ENCODE measurements around the gene CYFIP2.
"Not testable (repeated sequence)": the region's sequence is repeated elsewhere in the genome, so short reads cannot be mapped to it uniquely, and the experiment has no call there.

CYFIP2 gene

GRCh38 chr5:157389103-157389502 lies 123.2 kb downstream of the CYFIP2 start:
- Histone ChIP-seq H3K27ac (ENCODE audit: low read length) (no peak overlapping the region), H3K36me3 (ENCODE audit: control insufficient read depth, insufficient read depth, low read length) (peaks cover 5% of the 10 kb centered on the region; the same call in 1 of the 2 replicates)

GRCh38 chr5:157390133-157390532 lies 124.2 kb downstream of the CYFIP2 start:
- no peak for DNase-seq (ENCODE audit: low read depth, low spot score)
- Histone ChIP-seq H3K27ac (ENCODE audit: low read length) (no peak overlapping the region), H3K9me3 (ENCODE audit: control insufficient read depth, insufficient read depth, low read length) (no peaks in the 10 kb centered on the region), H3K36me3 (ENCODE audit: control insufficient read depth, insufficient read depth, low read length) (peaks cover 5% of the 10 kb centered on the region; the same call in 1 of the 2 replicates), H3K4me1 (ENCODE audit: control insufficient read depth, insufficient read depth, low read length) (no peaks in the 10 kb centered on the region), H3K27me3 (ENCODE audit: control insufficient read depth, insufficient read depth, low read length) (no peaks in the 10 kb centered on the region), H3K4me3 (ENCODE audit: low read length) (no peak overlapping the region)
- no CpG with 5 or more reads among the region's 5 CpGs for WGBS (ENCODE audit: insufficient coverage, insufficient read length)

More at GRCh38 chr5:157389103-157389502, 123.2 kb downstream of the CYFIP2 start:
- DNase-seq (ENCODE audit: low read depth, low spot score): no peak
- no peaks in the 10 kb centered on the region for H3K9me3 ChIP-seq (ENCODE audit: control insufficient read depth, insufficient read depth, low read length)
- no peaks in the 10 kb centered on the region for H3K4me1 ChIP-seq (ENCODE audit: control insufficient read depth, insufficient read depth, low read length)
- H3K27me3 ChIP-seq (ENCODE audit: control insufficient read depth, insufficient read depth, low read length): no peaks in the 10 kb centered on the region
- whole genome bisulfite sequencing (ENCODE audit: insufficient coverage, insufficient read length): no CpG with 5 or more reads among the region's 17 CpGs
- no peak overlapping the region for H3K4me3 ChIP-seq (ENCODE audit: low read length)

GRCh38 chr5:157390551-157391297 lies 124.8 kb downstream of the CYFIP2 start:
- DNase-seq (ENCODE audit: low read depth, low spot score): no peak
- H3K4me3 ChIP-seq (ENCODE audit: low read length): no peak overlapping the region
- H3K27ac ChIP-seq (ENCODE audit: low read length): no peak overlapping the region
- no peaks in the 10 kb centered on the region for H3K27me3 ChIP-seq (ENCODE audit: control insufficient read depth, insufficient read depth, low read length)
- no peaks in the 10 kb centered on the region for H3K9me3 ChIP-seq (ENCODE audit: control insufficient read depth, insufficient read depth, low read length)
- peaks cover 5% of the 10 kb centered on the region; the same call in 1 of the 2 replicates for H3K36me3 ChIP-seq (ENCODE audit: control insufficient read depth, insufficient read depth, low read length)
- WGBS (ENCODE audit: insufficient coverage, insufficient read length): no CpG with 5 or more reads among the region's 15 CpGs
- H3K4me1 ChIP-seq (ENCODE audit: control insufficient read depth, insufficient read depth, low read length): no peaks in the 10 kb centered on the region

- no peaks in the 10 kb centered on the region for H3K36me3 ChIP-seq (ENCODE audit: control insufficient read depth, insufficient read depth, low read length)
- no peak overlapping the region for H3K4me3 ChIP-seq (ENCODE audit: low read length)
- H3K9me3 ChIP-seq (ENCODE audit: control insufficient read depth, insufficient read depth, low read length): no peaks in the 10 kb centered on the region
- no peaks in the 10 kb centered on the region for H3K4me1 ChIP-seq (ENCODE audit: control insufficient read depth, insufficient read depth, low read length)
- H3K27ac ChIP-seq (ENCODE audit: low read length): no peak overlapping the region
- H3K27me3 ChIP-seq (ENCODE audit: control insufficient read depth, insufficient read depth, low read length): no peaks in the 10 kb centered on the region
- DNase-seq (ENCODE audit: low read depth, low spot score): no peak
Measured at GRCh38 chr5:157398305-157398704, 132.4 kb downstream of the CYFIP2 start.

- no peaks in the 10 kb centered on the region for H3K36me3 ChIP-seq (ENCODE audit: control insufficient read depth, insufficient read depth, low read length)
- DNase-seq (ENCODE audit: low read depth, low spot score): no peak
- H3K27ac ChIP-seq (ENCODE audit: low read length): no peak overlapping the region
Measured at GRCh38 chr5:157400741-157401495, 135.0 kb downstream of the CYFIP2 start.

GRCh38 chr5:157415838-157416237 lies 149.9 kb downstream of the CYFIP2 start:
- no peak overlapping the region for H3K4me3 ChIP-seq (ENCODE audit: low read length)

More at GRCh38 chr5:157400741-157401495, 135.0 kb downstream of the CYFIP2 start:
- no CpG with 5 or more reads among the region's 5 CpGs for WGBS (ENCODE audit: insufficient coverage, insufficient read length)
- Histone ChIP-seq H3K27me3 (ENCODE audit: control insufficient read depth, insufficient read depth, low read length) (no peaks in the 10 kb centered on the region), H3K4me3 (ENCODE audit: low read length) (no peak overlapping the region), H3K4me1 (ENCODE audit: control insufficient read depth, insufficient read depth, low read length) (no peaks in the 10 kb centered on the region), H3K9me3 (ENCODE audit: control insufficient read depth, insufficient read depth, low read length) (no peaks in the 10 kb centered on the region)

GRCh38 chr5:157419521-157419920 lies 153.6 kb downstream of the CYFIP2 start:
- H3K9me3 ChIP-seq (ENCODE audit: control insufficient read depth, insufficient read depth, low read length); DNase-seq (ENCODE audit: low read depth, low spot score); H3K27me3 ChIP-seq (ENCODE audit: control insufficient read depth, insufficient read depth, low read length); H3K36me3 ChIP-seq (ENCODE audit: control insufficient read depth, insufficient read depth, low read length); H3K4me3 ChIP-seq (ENCODE audit: low read length); H3K27ac ChIP-seq (ENCODE audit: low read length); H3K4me1 ChIP-seq (ENCODE audit: control insufficient read depth, insufficient read depth, low read length): not testable (repeated sequence)
- WGBS (ENCODE audit: insufficient coverage, insufficient read length): no CpG with 5 or more reads among the region's 30 CpGs

More at GRCh38 chr5:157415838-157416237, 149.9 kb downstream of the CYFIP2 start:
- Histone ChIP-seq H3K27ac (ENCODE audit: low read length) (no peak overlapping the region), H3K36me3 (ENCODE audit: control insufficient read depth, insufficient read depth, low read length) (no peaks in the 10 kb centered on the region), H3K9me3 (ENCODE audit: control insufficient read depth, insufficient read depth, low read length) (no peaks in the 10 kb centered on the region), H3K27me3 (ENCODE audit: control insufficient read depth, insufficient read depth, low read length) (no peaks in the 10 kb centered on the region), H3K4me1 (ENCODE audit: control insufficient read depth, insufficient read depth, low read length) (no peaks in the 10 kb centered on the region)
- no peak for DNase-seq (ENCODE audit: low read depth, low spot score)

- not testable (repeated sequence) for DNase-seq (ENCODE audit: low read depth, low spot score); H3K4me1 ChIP-seq (ENCODE audit: control insufficient read depth, insufficient read depth, low read length); H3K4me3 ChIP-seq (ENCODE audit: low read length); H3K36me3 ChIP-seq (ENCODE audit: control insufficient read depth, insufficient read depth, low read length); H3K9me3 ChIP-seq (ENCODE audit: control insufficient read depth, insufficient read depth, low read length); H3K27me3 ChIP-seq (ENCODE audit: control insufficient read depth, insufficient read depth, low read length); H3K27ac ChIP-seq (ENCODE audit: low read length)
- WGBS (ENCODE audit: insufficient coverage, insufficient read length): no CpG with 5 or more reads among the region's 5 CpGs
Measured at GRCh38 chr5:157429920-157430319, 164.0 kb downstream of the CYFIP2 start.

- WGBS (ENCODE audit: insufficient coverage, insufficient read length): no CpG with 5 or more reads among the region's 4 CpGs
- DNase-seq (ENCODE audit: low read depth, low spot score): peak; percentile 9
- no peaks in the 10 kb centered on the region for H3K4me1 ChIP-seq (ENCODE audit: control insufficient read depth, insufficient read depth, low read length)
Measured at GRCh38 chr5:157431544-157432200, 165.7 kb downstream of the CYFIP2 start.

GRCh38 chr5:157434096-157434495 lies 168.2 kb downstream of the CYFIP2 start:
- Histone ChIP-seq H3K36me3 (ENCODE audit: control insufficient read depth, insufficient read depth, low read length) (no peaks in the 10 kb centered on the region), H3K27me3 (ENCODE audit: control insufficient read depth, insufficient read depth, low read length) (no peaks in the 10 kb centered on the region), H3K4me1 (ENCODE audit: control insufficient read depth, insufficient read depth, low read length) (no peaks in the 10 kb centered on the region), H3K27ac (ENCODE audit: low read length) (no peak overlapping the region), H3K4me3 (ENCODE audit: low read length) (no peak overlapping the region), H3K9me3 (ENCODE audit: control insufficient read depth, insufficient read depth, low read length) (no peaks in the 10 kb centered on the region)
- DNase-seq (ENCODE audit: low read depth, low spot score): no peak
- no CpG with 5 or more reads among the region's 4 CpGs for WGBS (ENCODE audit: insufficient coverage, insufficient read length)

More at GRCh38 chr5:157431544-157432200, 165.7 kb downstream of the CYFIP2 start:
- H3K4me3 ChIP-seq (ENCODE audit: low read length): no peak overlapping the region
- no peaks in the 10 kb centered on the region for H3K27me3 ChIP-seq (ENCODE audit: control insufficient read depth, insufficient read depth, low read length)
- no peaks in the 10 kb centered on the region for H3K9me3 ChIP-seq (ENCODE audit: control insufficient read depth, insufficient read depth, low read length)
- no peak overlapping the region for H3K27ac ChIP-seq (ENCODE audit: low read length)
- no peaks in the 10 kb centered on the region for H3K36me3 ChIP-seq (ENCODE audit: control insufficient read depth, insufficient read depth, low read length)

All from iPS DF 6.9 (cell line).